Activated gamma-delta T cell (primary cell): ENCODE data around the gene NSG1.

Source experiments
- DNase-seq: peaks from one replicate; lab custom pipeline; 2025; lab: John Stamatoyannopoulos, UW

The NSG1 gene

DNA sequence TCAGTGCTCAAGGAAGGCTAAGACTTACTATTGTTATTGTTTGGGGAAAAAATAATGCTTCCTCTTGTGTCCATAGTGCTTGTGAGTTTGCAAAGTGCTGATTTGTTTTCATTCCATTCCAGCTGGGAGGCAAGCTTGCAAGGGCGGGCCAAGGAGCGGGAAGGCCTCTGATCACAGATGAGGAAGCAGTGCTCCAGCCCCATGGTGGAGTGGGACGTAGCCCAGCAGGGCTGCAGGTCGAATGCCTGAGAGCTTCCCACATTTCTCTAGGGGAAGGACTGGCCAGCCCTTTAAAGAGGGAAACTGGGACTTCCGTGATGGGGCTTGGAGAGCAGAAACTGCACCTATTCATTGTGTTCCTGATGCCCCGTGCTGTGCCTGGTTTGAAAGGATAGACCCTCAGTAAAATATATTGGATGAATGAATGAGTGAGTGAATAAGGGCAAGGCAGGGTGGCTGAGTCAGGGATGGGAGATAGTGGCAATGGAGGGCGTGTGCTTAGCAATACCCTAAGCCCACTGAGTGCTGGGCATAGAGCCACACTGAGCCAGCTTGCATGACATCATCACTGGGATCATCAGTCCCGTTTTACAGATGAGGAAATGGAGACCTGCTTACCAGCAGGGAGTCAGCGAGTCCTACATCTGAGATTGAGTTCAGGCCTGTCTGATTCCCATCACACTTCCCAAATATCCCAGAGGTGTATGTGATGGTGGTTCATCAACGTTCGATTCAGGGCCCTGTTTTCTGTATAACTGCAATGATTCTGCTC, 17.9 kb upstream of the NSG1 start:
- no peak for DNase-seq

DNA sequence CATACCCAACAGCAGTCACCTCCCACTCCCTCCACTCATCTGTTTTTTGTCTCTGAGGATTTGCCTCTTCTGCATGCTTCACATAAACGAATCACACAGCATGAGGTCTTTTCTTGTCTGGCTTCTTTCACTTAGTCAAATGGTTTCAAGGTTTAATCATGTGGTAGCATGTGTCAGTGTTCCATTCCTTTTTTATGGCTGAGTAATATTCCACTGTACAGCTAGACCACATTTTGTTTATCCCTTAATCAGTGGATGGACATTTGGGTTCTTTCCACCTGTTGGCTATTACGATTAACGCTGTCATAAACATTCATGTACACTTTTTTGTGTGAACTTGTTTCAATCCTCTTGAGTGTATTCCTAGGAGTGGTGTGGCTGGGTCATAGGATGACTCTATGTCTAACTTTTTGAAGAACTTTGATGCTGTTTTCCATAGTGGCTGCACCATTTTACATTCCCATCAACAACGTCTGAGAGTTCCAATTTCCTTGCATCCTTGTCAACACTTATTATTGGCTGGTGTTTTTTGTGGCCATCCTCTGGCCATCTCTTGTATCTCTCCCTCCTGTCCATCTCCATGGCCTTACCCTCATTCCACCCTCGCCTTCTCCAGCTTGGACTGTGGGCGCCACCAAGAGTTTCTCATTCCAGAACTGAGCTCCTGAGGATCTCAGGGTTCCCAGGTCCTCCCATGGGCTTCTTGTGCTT, 12.4 kb upstream of the NSG1 start:
- no peak for DNase-seq

DNA sequence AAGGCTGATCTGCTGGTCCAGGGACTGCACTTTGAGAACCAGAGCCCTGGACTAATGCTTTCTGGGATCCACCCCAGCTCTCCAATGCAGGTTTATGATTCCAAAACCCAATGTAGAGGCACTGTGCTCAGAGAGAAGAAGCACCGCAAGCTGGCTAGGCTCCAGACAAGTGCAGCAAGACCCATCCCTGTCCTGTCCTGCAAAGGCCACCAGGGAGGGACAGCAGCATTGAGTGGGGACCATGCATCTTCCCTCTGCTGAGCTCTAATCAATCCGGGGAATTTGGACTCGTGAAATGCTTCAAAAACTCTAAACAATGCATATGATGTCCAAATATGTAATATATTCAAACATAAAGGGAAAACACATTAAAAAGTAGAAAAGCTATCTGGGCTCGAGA, 10.8 kb upstream of the NSG1 start:
- no peak for DNase-seq

DNA sequence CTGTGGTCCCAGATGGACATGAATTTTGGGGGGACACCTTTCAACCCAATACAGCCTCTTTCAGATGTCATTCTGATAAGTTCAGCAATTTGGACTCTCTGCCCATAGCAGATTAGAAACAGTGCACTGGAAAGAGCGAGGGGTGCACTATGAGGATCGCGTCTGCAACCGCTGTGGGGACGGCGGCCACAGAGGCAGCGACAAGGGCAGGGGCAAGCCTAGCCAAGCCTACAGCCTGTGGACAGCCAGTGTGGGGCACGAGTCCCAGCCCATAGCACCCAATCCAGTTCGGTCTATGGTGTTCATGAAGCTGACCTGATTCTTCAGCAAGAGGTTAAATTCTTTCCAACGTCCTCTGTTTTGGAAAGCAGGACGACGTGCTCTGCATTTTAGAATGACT, 9.7 kb upstream of the NSG1 start:
- no peak for DNase-seq

DNA sequence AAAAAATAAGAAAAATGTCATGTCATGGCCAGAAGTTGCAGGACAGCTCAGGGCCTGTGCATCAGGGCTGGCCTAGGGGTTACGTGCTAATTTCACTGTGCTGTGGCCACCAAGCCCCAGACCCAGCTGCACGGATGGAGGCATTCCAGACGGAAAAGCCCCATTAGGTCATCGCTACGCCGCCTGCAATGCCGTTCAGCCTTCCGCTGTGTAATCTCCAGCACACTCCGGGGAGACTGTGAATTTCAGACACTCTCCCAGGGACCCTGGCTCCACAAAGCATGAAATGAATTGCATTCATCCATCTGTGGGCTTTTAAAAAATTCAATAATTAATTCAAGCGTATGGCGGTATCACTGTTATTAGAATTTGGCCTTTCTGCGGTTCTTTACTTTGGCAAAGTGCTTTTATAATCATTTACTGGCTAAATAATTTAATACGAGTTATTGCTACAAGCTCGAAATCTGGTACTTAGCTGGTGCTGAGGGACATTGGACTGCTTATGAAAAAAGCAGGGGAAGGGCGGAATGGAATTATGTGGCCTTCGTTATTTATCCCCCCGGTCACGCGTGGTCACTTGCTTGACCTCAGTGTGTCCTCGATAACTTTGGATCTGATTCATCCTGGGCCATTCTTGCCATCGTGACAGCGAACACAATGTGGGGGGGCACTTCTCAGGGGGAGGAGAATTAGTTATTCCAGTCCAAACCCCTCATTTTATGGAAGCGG, 9.0 kb upstream of the NSG1 start:
- DNase-seq = no peak

DNA sequence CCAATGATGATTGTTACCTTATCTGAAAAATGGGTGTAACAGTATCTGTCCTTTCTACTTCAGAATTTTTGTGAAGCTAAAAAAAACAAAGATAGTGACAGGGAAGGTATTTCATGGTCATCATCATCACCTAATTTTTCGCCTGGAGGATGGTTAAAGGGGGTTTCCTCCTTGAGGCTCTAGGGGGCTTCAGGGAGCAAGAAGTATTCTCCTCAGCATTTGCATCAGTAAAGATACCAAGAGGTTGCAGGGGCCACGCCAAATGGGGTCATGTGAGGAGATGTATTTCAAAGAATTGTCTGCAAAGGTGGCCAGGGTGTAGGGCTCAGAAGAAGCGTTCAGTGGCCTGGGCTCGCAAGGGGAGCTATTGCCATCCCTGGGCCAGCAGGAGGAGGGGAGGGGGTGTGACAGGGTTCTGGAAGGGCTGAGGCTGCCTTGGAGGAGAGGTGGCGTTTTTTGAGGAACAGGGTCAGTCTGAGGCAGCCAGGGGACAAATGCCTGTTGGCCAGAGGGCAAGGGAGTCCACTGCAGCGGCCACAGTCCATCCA, 7.3 kb upstream of the NSG1 start:
- DNase-seq = no peak

DNA sequence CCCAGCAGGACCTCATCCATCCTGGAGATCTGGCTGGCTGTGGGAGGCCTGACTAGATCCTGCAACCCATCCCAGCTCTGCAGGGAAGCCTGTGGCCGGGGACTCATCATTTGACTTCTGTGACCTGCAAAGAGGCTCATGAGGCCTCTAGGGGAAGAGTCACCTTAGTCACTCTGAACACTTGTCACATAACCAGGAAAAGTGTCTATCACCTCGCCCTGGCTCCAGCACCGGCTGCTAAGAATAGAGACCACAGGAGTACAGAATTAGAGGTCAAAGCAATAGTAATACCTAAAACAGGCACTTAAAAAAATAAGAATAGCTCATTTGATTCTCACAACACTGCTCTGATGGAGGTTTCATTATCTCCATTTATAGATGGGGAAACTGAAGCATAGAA, 3.8 kb upstream of the NSG1 start:
- DNase-seq = no peak

DNA sequence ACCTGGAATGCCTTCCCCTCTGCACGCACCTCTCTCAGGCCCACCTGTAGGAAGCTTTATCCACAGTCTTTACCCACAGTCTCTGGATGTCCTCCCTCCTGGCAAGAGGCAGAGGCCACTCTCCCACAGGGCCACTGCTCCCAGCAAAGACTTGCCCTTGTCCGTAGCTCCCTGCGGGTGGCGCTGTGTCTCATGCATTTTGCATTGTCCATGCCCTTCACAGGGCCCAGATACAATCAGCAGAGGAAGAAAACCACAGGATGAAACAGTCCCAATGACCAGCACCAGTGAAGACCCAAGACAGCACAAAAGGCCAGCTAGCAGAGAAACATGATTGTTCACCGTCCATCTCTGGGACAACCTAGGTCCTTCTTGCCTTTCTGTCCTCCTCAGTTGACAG, 2.1 kb upstream of the NSG1 start:
- DNase-seq = no peak

DNA sequence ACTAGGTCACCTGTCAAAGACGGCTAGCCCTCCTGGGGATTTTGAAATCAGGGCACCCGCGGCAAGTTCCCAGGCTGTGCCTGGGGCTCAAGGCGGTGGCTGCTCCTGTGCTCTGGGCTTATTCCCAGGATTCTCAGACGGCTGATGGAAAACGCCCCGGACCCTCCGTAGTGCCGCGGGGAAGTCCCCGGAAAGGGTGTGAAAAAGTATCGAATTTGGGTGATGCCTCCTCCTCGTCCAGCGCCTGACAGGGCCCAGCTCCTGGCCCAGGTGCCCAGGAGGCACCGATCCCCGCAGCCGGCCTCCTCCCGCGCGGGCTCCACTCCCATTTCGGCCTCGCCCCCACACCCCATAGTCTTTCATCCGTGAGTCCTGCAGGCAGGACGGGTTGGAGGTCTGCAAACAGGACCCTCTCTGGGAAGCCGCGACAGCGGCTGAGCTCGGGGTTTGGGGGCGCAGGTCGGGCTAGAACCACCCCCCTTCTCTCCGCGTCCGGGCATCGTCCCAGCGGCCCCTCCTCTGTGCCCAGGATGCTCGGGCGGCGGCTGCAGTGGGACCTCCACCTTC, 1.1 kb upstream of the NSG1 start:
- no peak for DNase-seq

DNA sequence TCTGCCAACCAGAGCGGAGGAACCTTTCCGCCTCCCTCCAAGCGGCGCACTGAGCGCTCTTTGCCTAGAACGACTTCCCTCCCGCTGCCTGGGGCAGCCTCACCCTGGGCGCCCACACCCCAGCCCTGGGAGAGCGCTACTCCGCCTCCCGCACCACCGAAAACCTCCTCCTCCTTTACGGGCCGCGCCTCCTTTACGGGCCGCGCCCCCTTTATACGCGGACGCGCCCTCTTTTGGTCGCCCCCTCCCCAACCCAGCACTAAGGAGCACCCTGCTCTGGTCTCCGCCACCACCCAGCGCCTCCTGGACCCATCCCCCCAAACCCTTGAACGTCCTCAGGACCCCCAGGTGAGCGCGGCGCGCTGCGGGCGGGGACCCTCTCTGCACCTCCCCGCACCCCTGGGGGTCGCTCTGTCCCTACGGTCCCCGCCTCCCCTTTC, 586 bp upstream of the NSG1 start:
- no peak for DNase-seq

DNA sequence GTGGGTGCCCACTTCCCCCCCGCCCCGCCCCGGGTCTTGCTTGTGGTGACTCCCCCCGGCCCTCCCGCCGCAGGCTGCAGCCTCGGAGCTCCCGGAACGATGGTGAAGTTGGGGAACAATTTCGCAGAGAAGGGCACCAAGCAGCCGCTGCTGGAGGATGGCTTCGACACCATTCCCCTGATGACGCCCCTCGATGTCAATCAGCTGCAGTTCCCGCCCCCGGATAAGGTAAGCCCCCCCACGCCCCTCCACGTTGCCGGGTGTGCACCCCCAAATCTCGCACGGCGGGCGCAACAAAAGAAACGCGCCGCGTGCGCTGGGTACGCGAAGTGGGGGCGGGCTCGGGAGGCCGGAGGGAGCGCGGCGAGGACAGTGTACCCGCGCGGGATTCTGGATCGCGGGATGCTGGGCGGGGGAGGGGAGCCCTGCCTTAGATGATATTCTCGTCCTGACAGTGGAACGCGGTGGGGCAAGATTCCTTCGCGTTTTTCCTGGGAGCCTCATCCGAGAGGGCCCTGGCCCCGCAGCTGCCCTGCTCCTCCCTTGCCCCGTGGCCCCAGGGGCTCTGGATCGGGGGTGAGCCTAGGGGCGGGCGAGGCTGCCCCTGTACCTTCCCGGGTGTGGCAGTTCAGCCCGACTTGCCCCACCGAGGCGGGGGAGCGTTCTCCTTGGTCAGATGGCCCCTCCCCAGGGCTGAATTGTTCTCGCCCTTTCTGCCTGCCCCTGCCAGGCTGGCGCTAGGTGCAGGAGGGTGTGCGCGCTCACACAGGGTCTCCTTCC, 819 bp downstream of the NSG1 start:
- no peak for DNase-seq

DNA sequence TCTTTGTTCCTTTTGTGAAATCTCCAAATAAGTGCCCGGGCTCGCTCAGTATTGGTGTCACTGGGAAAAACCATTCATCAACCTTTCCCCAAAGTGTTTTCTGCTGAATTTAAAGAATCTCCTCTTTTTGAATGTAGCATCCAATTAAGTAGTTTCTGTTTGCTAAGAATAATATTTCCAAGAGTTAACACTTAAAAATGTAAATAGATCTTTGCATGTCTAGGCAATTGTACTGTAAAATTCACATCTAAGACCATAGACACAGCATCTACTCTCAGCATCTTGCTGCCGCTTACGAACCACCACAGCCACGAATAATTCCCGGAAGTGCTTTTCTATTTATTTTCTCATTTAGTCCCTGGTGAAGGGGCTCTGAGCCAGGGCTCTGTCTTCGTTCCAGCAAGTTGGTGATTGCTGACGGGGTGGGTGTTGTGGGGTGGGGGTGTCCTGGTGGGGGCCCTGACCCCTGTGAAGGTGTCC, 1.4 kb downstream of the NSG1 start:
- no peak for DNase-seq

DNA sequence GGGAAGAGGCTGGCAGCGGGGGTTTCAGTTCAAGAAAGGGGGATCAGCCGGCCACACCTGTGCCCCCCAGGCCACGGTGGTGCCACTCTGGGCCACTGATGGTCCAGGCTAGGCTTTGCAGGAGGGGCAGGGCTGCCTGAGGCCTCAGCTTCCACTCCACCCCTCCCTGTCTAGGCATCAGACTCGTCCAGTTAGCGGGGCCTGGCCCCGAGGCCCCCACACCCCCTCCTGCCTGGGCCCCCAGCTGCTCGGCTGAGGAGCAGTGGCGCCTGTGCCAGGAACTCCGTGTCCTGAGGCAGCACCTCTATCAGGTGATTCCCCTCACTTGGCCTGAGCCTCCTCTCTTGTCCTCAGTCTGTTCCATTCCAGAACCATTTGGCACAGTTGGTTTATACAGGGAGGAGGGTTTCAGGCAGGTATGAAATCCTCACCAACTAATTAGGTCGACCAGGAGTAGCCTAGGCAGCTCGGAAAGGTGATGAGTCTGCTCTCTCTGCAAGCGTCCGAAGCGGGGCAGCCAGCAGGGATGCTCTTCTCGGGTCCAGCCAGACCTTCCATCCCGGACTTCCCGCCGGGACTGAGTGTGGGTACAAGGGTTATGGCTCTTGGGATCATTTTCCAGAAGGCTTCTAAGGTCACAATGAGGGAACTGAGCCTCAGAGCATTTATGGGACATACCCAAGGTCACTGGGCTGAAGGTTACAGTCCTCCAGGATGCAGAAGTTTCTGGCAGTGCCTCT, 2.1 kb downstream of the NSG1 start:
- DNase-seq = no peak

DNA sequence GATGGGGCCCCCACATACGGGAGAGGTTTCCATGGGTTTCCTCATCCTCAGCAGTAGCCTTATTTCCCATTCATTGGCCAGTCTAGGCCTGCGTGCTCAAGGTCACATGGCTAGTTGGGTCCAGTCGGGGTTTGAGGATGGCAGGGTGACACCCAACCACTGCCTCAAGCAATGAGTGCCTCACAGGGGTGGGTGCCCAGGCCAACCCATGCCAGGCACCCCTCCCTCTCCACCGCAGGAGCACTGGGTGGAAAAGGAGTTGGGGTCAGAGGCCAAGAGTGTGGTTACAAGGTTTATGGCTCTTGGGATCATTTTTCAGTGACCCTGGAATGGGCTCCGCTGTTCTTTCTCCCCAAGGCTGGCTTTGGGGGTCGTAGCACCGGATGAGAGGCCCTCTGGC, 3.1 kb downstream of the NSG1 start:
- DNase-seq = no peak

DNA sequence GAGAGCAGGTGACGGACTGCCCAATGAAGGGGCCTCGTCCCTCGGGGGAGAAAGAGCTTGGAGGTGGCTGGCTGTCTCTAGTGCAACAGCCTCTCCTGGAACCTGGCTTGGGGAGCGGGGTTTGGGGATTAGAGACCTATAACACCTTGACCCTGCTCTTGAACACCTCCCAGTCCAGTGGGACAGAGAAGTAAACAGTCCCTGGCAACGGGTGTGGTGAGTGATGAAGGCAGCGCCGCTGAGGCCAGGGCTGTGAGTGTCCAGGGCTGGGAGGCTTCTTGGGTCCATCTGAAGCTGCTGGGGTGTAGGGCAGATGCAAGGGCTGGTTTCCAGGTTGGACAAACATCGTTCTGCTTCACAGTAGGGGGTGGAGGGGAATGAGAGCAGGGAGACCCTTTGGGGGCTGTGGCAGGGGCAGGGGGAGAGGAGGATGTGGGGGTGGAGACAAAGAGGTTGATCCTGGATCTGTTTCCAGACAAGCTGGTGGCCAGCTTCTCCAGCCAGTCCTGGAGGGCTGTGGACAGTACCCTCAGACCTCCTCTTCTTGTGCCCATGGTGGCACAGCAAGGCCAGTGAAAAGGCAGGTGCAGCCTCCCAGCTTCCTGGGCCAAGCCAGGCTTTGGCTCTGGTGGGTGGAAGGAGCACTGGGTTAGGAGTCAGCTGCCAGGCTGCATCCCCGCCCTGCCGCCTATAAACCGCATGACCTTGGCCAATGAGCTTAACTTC, 3.8 kb downstream of the NSG1 start:
- DNase-seq = no peak

DNA sequence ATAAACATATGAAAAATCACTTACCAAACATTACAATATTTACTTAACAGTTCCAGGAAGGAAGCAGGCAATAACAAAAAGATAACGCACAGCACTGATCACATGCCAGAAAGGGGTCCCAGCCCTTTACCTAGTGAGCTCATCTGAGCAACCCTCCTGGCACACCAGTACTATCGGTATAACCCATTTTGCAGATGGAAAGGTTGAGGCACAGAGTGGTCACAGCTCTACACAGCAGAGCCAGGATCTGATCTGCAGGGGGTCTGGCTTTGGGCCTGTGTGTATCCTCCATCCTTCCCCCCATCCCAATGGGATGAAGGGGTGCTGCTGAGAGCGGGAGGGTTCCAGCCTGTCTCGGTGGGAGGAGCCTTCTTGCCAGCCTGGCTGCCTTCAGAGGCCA, 5.0 kb downstream of the NSG1 start:
- no peak for DNase-seq

DNA sequence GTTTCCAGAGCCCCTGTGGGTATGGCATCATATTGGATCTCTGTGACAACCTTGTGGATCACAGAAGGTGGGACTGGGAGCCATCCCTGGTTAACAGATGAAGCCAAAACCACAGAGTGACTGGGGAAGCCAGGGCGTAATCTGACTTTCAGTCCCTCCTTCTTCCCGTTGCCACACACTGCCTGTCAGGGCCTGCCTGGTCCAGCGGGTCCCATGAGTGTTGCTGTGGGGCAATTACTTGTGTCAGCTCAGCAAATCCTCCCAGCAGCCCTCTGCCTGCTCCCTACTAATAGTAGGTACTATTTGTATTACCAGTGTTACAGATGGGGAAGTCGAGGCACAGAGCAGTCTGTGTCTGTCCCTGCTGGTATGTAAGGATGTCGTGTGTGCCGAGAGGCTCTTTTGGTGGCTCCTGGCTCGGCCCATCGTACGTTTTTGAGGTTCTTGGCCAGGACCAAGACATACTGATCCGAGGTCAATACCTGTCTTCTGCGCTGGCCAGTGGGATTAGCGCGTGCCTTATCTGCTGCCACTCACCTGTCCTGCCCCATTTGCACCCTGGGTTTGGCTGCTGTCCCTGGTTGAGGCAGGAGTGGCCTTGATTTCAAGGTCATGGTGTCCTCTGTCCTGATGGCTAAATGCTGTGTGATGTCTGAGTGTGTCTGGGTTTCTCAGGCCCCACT, 5.7 kb downstream of the NSG1 start:
- DNase-seq = no peak

DNA sequence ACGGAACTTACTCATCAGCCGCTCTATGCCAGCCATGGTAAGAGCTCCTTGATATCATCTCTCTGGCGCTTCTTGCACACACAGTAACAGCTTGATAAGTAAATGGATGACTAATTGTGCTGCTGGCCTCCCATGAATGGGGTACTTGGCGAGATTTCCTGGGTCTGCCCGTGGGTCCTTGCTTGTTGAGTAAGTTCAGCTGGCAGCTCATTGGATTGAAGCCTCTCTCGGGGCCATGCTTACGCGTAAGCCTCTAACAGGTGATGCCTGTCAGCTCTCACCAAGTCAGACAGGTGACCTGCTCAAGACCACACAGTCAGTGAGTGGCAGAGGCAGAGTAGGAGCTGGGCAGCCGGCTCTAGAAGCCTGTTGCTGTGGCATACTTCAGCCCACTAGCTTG, 7.7 kb downstream of the NSG1 start:
- no peak for DNase-seq

DNA sequence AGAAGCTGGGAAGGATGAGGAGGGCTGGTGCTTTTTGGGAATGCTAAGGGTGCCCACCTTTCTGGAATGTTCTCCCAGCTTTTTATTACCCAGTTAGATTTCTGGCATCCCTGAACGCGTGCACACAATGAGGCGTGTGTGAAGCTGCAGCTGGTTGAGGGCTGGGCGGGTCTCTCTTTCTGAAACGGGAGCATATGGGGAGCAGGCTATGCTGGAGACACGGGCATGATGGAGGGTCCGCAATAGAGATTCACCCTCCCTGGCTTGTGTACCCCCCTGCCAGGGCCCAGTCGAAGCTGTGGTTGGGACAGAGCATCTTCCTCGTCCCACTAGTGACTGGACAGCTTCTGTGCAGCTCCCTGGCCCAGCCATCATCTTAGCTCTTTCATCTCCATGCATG, 8.5 kb downstream of the NSG1 start:
- no peak for DNase-seq
